Middle frontal gyrus (tissue), 1 donor: ENCODE results near the gene COL8A1.
"Not testable (repeated sequence)": the region's sequence is repeated elsewhere in the genome, so short reads cannot be mapped to it uniquely, and the experiment has no call there.

Experiments used
- DNase-seq: peaks from one replicate; pipeline ENCODE4 v3.0.0-alpha.2; 2015; ENCODE audit warnings: low spot score; ENCODE audit errors: extremely low spot score

Gene COL8A1

DNA sequence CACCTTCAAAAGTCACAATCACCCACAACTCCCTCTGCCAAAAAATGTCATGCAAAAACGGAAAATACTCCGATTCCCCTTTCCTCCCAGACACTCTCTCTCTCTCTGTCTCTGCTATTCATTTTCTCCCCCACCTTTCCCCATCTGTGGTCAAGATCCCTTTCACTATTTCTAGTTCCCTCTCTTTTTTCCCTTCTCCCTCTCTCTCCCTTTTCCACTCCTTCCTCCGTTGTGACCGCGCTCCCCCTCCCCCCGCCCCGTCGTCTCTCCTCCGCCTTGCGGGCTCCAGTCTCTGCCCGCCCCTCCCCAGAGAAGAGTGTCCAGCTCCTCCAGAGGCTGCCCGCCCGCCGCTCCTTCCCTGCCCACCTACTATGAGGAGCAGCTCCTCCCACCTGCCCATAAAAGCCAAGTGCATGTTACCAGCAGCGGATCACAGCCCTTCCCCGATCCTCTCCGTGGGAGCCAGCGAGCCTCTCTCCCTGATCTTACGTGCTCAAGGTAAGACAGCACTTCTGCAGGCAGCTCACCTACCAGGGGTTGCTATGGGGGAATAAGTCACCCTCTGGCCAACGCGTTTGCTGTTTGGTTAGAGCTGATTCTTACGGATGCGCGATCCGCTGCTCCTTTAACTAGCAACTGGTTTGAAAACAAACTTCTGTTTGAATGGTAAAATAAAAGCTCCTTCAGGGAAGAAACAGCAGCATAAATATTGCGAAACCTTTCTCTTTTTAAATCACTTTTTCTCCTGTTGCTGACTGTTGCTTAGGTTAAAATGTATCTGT, at the start of gene COL8A1:
Gene COL8A1, plus strand, starts transcription at position 428 of the 782 bp plus-strand sequence. CDS start 152,089 bp downstream, outside the sequence.
- no peak for DNase-seq

- not testable (repeated sequence) for DNase-seq
Measured at GRCh38 chr3:99589168-99589567, 49.2 kb upstream of the COL8A1 start.

DNA sequence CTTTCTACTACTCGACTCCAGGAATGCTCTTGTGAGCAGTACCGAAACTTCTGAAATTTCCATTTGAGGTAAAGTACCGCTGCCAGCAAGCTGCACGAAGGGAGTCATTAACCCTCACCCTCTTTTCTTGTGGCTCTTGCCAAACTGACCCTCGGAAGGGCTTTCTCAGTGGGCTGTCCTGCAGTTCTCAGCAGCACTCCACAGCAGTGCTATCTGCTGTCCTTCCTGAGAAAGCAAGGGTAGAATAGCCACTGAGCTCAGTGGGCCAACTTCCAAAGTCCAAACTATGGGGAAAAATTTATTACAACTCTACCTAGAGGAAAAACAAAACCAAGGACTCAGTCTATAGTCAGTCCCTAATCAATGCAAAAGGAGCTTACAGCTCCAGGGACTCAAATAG, 38.5 kb upstream of the COL8A1 start:
- no peak for DNase-seq

GRCh38 chr3:99601515-99601914, 36.9 kb upstream of the COL8A1 start:
- no peak for DNase-seq

GRCh38 chr3:99602183-99602582, 36.2 kb upstream of the COL8A1 start:
- DNase-seq = no peak

DNA sequence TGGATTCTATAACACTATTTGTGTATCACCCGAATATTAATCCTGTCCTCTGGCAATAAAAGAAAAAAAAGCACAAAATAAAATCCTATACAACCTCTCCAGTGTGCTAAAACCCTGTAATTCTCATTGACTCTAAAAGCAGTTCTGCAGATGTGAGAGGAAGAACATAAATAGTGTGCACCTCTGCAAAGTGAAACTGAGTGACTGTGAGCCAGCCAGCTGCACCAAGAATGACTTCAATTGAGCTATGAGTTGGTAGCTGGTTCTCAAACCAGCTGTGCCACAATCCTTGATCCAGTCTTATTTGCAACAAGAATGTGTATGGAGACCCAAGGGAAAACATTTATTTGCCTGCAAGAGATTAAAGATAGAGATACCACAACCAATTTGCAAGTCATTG, 31.2 kb upstream of the COL8A1 start:
- DNase-seq = no peak

GRCh38 chr3:99614768-99615167, 23.6 kb upstream of the COL8A1 start:
- no peak for DNase-seq

DNA sequence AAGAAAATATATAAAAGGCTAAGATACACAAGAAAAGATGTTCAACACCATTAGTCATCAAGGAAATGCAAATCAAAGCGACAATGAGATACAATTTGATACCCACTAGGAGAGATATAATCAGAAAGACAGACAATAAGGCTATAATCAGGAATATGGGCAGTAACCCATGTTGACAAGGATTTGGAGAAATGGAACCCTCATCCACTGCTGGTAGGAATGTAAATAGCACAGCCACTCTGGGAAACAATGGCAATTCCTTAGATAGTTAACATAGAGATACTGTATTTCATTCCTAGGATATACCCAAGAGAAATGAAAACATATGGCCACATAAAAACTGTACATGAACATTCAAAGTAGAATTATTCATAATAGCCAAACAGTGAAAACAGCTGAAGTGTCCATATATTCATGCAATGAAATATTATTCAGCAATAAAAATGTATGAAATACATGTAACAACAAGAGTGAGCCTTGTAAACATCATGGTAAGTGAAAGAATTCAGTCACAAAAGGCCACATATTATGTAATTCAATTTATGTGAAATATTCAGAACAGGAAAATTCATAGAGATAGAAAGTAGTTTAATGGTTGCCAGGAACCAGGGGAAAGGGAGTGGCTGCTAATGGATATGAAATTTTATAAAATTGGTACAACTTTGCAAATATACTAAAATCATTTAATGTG, 18.2 kb upstream of the COL8A1 start:
- DNase-seq = no peak

GRCh38 chr3:99620976-99621375, 17.4 kb upstream of the COL8A1 start:
- DNase-seq = no peak

DNA sequence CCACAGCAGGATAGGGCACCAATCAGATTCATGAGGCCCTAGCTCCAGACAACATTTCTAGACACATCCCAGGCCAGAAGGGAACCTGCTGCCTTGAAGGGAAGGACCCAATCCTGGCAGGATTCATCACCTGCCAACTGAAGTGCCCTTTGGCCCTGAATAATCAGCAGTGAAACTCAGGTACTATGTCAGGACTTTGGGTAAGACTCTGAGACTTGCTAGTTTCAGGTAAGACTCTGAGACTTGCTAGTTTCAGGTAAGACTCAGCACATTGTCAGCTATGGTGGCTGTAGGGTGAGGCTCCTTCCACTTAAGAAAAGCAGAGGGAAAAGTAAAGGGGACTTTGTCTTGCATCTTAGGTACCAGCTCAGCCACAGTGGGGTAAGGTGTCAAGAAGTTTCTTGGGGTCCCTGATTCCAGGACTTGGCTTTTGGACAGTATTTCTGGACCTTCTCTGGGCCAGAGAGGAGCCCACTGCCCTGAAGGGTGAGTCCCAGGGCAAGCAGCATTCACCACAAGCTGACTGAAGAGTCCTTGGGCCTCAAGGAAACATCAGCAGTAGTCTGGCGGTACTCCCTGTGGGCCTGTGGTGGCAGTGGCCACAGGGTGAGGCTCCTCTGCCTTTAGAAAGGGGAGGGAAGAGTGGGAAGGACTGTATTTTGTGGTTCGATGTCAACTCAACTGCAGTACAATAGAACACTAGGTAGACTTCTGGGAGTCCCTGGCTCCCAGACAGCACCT, 13.7 kb upstream of the COL8A1 start:
- DNase-seq = no peak

DNA sequence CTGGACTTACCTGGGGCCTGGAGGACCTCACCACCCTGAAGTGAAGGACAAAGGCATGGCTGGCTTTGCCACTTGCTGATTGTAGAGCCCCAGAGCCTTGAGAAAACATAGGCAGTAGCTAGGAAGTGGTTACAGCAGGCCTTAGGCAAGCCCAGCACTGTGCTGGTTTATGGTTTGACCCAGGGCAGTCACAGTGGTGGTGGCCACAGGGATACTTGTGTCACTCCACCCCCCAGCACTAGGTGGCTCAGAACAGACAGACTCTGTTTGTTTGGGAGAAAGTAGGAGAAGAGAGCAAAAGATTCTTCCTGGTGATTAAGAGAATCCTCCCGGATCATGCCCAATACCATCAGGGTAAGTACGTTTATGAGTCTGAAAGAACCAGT, 13.2 kb upstream of the COL8A1 start:
- no peak for DNase-seq

GRCh38 chr3:99625643-99626416, 12.6 kb upstream of the COL8A1 start:
- DNase-seq = no peak

DNA sequence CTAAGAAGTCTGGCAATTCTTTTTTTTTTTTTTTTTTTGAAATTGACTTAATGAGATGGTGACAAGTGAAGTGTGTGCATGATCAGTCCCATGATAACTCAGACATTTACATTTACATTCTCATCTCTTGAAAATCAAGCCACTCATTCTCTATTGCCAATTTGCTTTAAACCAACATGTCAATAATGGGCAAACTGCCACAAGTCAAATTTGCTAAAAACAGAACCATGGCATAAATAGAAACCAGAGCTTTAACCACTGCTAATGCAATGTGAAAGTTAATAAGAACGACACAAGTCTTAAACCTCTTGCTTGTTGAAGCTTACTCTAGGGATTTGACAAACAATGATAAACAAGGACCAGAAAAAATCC, 12.0 kb upstream of the COL8A1 start:
- DNase-seq = no peak

DNA sequence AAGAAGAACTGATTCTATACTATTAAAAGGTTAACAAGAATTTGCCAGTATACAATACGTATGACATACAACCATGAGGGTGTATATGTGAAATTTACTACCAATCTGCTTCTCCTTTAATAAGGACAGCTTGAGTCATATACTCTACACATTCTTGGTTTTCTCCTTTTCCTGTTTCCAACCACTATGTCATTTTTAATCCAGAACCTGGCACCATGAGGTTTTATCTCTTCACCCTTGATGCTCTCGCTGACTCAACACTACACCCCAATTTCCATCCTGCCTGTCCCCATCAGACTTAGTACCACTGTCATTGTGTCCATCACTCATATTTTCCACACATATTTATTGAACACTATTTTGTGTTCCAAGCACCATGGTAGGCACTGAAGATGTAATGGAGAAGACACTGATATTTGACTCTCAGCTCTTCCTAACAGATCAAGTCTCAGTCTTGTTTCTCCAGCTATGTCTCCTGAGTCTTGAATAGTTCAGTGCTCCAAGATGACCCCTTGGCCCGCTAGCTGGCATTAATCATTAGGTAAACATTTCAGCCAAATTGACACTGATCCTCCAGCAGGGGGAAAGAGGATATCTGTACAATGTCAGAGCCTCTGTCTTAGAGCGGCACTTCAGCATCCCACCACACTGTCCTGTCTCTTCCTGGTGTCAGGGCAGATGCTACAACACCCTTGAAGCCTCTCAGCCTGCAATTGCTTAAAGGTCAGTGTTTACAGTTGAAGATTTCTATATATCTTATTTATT, 11.2 kb upstream of the COL8A1 start:
- DNase-seq = no peak

DNA sequence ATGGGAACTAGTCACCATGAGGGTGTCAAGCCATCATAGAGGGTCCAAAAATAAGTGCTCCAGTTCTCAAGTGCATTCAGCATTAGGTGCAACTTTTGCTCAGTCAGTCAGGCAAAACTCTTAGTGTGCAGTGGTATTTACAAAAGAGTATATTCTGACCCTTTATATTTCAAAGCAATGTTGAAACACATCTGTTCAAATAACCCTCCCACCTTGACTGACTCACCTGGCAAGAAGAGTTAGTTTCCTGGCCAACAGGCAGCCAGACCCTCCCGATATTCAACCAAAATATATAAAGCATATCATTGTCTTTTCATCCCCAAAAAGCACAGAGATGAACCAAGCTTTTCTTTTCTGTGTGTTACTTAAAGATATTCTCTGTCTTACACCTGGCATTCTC, 7.6 kb upstream of the COL8A1 start:
- no peak for DNase-seq

DNA sequence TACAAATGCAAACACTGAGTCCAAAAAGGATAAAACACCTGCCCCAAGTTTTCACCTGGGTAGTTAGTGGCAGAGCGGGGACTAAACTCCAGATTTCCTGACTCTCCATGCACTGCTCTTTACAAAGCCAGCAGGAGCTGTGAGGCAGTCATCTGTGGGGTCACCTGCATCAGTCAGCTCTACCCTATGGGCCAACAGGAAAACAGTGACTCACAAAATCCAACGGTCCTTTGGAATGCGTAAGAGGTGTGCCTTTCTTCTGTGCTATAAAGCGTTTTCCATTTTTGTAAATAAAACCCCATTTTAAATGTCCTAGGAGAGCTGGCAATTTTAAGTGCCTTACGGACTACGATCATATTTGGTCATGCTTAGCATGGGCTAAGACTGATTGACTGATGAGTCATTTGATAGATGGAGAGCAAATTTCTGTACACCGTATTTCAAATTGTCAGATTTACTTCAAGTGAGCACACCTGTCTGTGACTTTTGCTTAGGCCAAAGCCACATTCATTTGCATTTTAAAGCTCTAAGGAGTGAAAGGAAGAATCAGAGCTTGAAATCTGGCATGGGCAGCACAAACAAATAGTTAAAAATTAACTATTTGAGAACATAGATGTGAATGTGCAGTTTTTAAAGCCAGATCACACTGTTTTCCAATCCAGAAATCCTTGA, 4.4 kb upstream of the COL8A1 start:
- no peak for DNase-seq

GRCh38 chr3:99634881-99635280, 3.5 kb upstream of the COL8A1 start:
- DNase-seq = no peak

DNA sequence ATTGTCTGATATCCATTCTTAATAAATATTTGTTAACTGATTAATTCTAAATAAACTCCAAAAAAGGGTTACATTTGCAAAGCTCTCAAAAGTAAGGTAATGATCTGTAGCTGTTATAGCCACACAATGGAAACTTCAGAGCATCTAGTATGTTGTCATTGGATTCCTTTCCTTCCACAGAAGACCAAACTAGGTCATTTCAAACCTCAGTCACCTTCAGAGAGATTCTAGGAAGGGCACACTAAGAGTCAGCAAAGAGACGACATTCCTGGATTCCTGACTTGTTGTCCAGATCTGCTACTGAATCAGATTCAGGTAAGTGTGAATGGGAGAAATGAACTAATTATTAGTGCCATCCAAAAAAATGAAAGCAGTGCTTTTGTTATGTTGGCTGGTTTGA, 3.0 kb upstream of the COL8A1 start:
- DNase-seq = no peak

DNA sequence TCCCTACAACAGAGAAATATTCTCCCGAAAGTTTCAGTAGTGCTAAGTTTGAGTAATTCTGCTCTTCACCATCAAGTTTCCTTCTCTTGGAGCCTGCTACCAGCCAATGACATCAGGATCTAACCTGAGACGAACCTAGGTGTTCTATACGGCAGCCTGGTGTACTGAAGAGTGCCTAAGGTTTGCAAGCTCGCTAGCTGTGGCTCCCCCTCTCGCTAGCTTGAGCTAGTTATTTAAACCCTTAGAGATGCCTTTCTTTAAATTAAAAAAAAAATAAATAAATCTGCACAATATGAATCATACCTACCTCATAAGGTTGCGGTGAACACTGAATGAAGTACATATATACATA, 1.4 kb upstream of the COL8A1 start:
- no peak for DNase-seq

DNA sequence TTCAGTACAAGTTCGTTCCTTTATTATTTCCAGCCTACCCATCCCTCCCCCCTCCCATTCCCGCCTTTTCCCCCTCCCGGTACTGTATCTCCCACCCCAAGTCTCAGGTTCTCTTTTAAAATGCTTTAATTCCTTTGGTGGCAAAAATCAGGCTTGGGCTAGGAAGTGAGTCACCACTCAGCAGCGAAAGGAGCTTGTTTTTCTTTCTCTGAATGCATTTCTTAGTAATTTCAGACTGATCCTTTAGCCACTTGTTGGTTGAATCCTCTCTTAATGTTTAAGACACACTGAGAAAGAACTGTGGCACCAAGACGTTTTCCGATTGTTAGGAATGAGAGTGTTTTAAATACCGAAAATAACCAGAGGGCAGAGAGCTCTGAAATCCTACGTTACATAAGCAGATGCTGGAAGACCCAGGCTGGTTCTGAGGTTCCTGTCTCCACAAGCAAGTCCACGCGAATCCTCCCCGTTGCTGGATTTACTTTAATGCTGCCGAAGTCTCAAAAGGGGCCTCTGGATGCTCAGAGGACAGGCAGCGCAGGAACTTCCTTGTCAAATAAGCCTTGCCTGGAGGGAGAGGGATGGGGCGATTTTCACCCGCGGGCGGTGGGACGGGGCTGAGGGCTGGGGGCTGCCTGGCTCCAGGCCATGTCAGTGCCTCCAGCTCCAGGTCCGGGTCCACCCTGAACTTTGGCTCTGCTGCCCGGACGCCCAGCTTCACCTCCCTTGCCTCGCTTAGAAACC, 854 bp upstream of the COL8A1 start:
- no peak for DNase-seq
